Brain pericyte (primary cell): ENCODE measurements around the gene LRRC41.
"Not testable (repeated sequence)": the region's sequence is repeated elsewhere in the genome, so short reads cannot be mapped to it uniquely, and the experiment has no call there.

Source experiments
- DNase-seq: peaks from one replicate; pipeline ENCODE4 v3.0.0-alpha.2; 2012; ENCODE audit warnings: low read depth, low spot score

LRRC41 gene

DNA sequence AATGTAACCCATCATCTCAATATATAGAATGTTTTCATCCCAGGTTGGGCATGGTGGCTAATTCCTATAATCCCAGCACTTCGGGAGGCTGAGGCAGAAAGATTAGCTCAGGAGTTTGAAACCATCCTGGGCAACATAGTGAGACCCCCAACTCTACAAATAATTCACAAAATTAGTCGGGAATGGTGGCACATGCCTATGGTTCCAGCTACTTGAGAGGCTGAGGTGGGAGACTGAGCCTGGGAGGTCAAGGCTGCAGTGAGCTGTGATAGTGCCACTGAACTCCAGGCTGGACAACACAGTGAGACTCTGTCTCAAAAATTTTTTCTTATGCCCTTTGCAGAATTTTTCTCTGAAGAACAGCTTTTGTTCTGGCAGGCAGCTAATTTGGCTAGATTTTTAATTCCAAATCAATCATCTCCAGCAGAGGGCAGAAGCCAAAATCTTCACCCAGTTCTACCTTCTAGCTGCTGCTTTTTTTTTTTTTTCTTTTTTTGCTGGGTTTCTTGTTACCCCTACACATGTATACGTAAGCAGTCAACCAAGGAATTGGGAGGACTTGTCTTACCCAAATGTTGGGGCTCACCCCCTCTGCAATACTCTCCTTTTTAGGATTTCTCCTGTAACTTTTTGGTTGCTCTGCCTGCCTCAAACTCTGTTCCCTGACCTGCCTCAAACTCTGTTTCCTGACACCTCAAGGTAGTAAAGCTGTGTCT lies 58.6 kb downstream of the LRRC41 start:
- no peak for DNase-seq

DNA sequence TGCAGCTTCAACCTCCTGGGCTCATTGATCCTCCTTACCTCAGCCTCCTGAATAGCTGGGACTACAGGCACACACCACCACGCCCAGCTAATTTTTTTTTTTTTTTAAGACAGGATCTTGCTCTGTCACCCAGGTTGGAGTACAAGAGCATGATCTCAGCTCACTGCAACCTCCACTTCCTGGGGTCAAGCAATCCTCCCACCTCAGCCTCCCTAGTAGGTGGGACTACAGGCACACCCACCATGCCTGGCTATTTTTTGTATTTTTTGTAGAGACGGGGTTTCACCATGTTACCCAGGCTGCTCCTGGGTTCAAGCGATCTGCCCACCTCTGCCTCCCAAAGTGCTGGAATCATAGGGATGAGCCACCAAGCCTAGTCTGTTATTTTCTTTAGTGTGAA lies 59.6 kb downstream of the LRRC41 start:
- not testable (repeated sequence) for DNase-seq

GRCh38 chr1:46242918-46243317 lies 60.5 kb downstream of the LRRC41 start:
- DNase-seq, result no peak

- DNase-seq, result not testable (repeated sequence)
Observed at GRCh38 chr1:46241733-46242132, 61.7 kb downstream of the LRRC41 start.

- DNase-seq, result not testable (repeated sequence)
Observed at GRCh38 chr1:46238865-46239264, 64.6 kb downstream of the LRRC41 start.

GRCh38 chr1:46236882-46237281 lies 66.5 kb downstream of the LRRC41 start:
- DNase-seq, result no peak

GRCh38 chr1:46231231-46231630 lies 72.2 kb downstream of the LRRC41 start:
- not testable (repeated sequence) for DNase-seq
